NCI-H524 treated with DMSO at 0.1 percent for 48 hours (cell line): ENCODE results near the gene PLEKHA6.
"Not testable (repeated sequence)": the region's sequence is repeated elsewhere in the genome, so short reads cannot be mapped to it uniquely, and the experiment has no call there.

Experiments
- DNase-seq: peaks from one replicate; lab custom pipeline; 2025; lab: John Stamatoyannopoulos, UW

The PLEKHA6 gene

DNA sequence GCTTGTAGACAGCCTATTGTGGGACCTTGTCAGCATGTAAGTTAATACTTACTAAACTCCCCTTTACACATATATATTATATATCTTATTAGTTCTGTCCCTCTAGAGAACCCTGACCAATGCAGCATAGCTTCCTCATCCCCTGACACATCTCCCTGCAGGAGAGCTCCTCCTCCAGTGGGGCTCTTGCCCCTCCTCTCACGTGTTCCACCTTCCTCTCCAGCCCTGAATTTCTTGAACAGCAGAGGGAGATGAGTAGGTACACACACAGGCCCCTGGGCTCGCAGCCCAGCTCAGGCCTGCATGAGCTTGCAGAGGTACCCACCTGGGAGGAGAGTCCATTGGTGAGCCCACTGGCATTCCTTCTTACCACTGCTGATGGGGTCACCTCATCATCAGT, 118.7 kb downstream of the PLEKHA6 start:
- no peak for DNase-seq

DNA sequence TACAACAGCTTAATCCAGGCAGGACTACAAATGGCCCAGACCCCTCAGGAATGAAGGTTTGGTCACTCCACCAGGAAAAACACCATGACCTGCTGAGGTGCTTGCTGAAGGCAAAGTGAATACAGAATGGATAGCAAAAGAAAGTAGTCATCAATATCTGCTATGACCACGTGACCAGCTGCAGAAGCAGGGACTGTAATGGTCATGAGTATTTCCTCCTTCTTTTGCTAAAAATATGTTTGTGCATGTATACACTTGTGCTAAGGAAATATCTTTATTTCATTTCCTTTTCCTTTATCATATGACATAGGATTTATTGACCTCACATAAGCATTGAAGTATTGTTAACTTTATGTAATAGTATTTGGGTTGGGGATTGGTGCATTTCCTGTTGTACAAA, 119.5 kb downstream of the PLEKHA6 start:
- no peak for DNase-seq

DNA sequence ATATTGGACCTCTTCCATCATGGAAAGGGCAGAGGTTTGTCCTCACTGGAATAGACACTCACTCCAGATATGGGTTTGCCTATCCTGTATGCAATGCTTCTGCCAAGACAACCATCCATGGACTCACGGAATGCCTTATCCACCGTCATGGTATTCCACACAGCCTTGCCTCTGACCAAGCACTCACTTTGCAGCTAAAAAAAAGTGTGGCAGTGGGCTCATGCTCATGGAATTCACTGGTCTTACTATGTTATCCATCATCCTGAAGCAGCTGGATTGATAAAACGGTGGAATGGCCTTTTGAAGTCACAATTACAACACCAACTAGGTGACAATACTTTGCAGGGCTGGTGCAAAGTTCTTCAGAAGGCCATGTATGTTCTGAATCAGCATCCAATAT, 120.3 kb downstream of the PLEKHA6 start:
- DNase-seq = not testable (repeated sequence)

DNA sequence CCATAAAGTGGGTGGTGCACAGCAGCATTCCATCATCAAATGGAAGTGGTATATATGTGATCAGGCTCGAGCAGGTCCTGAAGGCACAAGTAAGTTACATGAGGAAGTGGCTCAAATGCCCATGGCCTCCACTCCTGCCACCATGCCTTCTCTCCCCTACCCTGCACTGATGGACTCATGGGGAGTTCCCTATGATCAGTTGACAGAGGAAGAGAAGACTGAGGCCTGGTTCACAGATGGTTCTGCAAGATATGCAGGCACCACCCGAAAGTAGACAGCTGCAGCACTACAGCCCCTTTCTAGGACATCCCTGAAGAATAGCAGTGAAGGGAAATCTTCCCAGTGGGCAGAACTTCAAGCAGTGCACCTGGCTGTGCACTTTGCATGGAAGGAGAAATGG, 121.2 kb downstream of the PLEKHA6 start:
- DNase-seq = not testable (repeated sequence)

DNA sequence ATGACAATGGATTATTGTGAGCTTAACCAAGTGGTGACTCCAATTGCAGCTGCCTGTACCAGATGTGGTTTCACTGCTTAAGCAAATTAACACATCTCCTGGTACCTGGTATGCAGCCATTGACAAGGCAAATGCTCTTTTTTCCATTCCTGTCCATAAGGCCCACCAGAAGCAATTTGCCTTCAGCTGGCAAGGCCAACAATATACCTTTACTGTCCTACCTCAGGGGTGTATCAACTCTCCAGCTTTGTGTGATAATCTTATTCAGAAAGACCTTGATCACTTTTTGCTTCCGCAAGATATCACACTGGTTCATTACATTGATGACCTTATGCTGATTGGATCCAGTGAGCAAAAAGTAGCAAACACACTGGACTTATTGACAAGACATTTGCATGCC, 122.2 kb downstream of the PLEKHA6 start:
- not testable (repeated sequence) for DNase-seq

DNA sequence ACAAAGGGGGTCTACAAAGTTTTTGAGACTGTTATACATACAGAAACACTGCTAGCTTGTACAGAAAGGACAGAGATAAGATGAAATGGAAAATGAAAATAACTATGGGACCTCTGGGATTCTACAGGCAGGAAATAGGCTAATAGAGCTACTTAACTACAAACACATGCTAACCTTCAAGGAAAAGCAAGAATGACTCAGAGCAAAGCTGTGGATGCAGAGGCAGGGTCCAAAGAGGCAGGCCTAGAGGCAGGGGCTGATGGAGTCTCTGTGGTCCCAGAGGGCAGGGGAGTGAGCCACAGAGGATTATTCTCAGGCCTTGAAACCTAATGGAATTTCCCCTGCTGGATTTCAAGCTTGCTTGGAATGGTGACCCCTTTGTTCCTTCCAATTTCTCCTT, 127.2 kb downstream of the PLEKHA6 start:
- DNase-seq = no peak

DNA sequence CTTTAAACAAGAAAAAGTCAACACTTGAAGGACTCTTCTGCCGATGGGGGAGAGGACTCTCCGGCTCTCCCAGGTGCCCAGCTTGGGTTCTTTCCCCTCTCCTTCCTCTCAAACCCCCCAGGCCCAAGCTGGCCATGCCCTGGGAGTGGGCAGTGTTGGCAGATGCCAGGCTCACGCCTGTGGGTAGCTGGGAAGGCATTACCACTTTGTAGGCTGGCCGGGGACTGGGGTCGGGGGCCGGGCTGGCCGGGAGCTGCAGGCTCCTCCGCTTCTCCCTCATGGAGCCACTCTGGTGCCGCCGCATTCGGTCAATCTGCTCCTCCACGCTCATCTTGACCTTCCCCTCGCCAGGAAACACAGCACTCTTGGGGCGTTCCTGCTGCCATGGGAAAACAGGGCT, 129.5 kb downstream of the PLEKHA6 start:
- no peak for DNase-seq

DNA sequence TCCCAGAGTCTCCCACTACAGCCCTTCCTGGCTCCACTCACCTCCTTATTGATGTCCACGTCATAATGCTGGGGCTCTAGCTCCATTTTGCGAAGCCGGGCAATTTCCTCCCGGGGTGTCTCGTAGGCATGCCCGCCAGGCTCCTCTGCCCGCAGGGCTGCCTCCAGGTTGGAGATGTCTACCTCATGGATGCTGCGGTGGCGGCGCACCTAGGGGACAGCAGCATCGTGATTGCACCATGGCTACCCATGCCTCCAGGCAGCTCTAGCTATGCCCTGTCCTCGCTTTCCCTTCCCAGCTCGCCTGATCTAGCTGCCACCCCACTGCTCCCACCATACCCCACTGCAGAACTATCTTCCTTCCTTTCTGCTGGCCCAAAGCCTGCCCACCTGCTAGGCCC, 130.8 kb downstream of the PLEKHA6 start:
- DNase-seq = no peak

DNA sequence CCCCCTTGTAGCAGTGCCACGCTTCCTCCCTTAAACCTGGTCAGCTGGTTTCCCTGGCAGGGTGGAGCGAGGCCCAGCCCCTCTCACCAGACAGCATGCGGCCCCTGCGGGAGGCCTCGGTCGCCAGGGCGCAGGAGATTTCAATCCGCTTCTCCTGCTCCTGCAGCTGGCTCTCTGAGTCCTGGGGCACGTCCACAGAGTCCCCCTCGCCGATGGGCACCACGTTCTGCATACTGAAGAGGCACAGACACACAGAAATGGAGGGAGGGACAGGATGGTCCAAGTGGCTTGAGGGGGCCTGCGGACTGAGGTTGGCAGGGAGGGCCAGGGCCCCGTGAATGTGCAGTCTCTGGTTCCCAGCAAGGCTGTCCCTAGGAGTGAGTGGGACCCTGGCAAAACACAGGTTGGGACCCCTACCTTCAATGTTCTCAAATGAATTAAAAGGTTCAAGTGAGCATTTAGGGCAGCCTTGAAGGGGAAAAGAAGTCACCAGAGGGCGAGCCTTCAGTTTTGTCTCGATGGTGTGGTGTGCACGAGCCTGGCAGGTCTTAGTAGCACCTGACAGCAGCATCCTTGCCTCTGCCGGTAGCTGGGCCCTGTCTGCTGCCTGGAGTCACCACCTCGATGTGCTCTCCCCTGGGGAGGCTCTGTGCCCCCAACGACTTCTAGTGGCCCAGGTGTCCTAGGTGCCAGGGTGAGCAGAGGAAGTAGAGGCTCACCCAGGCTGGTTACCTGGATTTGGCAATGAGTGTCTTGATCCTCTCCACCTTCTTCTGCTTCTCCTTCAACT, 131.5 kb downstream of the PLEKHA6 start:
- no peak for DNase-seq

DNA sequence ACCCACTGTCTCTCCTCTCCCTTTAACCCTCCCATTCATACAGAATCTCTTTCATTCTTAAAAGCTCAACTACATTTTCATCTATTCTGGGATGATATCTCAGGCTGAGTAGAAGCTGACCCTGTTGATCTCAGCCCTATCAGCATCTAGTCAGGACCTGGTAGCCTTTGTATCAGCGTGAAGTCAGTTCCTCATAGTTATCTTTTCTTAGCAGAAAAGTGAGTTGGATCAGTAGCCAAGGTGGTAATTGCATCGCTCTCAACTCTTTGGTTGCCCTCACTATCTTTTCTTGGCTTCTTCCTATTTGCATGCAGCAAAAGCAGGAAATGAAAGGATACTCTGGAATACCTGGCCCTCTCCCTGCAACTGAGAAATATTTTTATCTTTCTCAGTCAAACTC, 132.4 kb downstream of the PLEKHA6 start:
- no peak for DNase-seq

DNA sequence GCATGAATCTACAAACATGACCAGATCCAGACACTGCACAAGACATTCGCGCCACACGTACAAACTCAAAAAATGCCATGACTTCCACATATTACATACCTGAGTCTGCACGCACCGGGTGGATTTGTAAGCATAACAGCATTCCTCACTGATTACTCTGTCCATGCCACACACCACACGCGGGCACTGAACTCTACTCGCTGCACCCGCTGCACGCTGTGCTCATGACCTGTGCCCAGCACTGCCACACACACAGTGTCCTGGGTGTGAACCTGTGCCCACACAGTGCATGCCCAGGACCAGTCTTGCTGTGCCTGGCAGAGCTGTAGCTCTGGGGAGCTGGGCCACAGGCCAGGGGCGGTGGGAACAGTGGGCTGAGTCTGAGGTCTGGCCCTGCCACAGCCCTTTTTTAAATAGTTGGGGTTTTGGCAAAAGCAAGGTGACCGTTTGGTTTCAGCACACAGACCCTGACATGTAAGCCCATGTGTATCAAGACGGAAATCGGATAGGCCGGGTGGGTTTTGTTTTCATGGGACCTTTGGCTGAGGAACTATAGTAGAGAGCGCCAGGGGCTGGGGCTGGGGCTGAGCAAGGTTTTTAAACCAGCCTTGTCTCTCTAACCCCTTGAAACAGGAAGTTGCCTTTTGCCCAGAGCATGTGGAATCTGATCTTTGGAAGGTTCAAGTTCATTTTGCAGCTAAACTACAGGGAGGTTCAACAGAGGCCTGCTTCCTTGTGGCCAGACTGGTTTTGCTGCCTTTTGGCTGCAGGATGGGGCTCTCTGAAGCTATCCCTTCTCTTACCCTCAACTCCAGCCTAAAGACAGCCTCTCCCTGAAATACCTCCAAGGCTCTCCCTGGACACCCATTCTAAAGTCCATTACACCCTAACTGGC, 133.6 kb downstream of the PLEKHA6 start:
- DNase-seq = no peak

DNA sequence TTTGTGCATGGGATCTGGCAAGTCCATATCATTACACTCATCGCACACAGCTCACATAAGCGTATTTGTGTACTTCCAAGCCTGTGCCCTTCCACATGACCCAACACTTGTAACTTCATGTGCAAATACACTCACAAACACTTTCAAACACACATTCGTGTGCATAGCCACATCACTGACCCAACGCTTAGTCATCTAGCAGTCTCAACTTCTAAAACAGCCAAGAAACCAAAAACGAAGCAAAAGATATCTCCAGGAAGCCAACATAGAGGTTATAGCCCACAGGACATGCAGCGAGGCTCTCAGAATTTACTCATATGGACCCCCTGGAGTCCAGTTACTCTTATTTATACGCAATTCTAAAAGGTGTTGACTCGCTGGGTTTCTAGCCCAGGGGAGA, 135.1 kb downstream of the PLEKHA6 start:
- DNase-seq = no peak

DNA sequence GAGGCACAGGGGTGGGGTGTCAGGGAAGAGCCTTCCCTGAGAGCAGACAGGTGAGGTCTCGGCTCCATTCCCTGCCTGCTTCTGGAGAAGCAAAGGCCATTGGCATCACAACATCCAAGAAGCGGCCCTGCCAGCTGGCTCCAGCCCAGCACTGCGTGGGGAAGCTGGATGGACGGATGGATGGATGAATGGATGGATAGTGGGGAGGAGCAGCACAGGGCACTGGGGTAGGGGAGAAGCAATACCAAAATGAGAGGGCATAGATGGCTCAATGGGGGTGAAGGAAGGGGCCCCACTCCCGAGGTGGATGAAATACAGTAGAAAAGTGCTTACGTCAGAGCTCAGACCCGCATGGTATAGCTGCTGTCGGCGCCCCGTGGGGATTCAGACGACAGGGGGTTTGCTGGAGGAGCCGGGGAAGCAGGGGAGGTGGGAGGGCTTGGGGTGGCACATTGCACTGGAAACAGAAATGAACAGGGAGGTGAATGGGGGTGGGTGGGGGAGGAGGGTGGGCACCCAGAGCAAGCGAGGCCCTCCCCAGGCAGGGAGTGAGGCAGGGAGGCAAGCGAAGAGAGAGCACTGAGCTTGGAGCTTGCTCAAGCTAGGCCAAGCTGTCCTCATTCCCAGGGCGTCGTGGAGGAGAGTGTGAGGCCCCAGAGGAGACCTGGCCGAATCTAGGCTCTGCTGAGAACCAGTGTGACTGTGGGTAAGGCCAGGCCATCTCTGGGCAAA, 136.4 kb downstream of the PLEKHA6 start:
- no peak for DNase-seq

DNA sequence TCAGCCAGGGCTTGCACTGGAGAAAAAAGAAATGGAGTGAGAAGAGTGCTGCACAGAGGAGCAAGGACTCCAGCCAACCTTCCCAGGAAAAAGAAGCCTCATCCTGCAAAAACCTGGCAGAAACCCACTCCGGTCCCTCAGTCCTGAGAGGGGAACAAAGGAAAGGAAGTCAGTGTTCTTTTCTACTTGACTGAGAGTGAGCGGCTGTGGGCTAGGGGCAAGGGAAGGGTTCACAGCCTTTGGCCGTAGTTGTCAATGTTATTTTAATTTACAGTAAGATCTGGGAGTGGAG, 137.0 kb downstream of the PLEKHA6 start:
- DNase-seq = no peak

DNA sequence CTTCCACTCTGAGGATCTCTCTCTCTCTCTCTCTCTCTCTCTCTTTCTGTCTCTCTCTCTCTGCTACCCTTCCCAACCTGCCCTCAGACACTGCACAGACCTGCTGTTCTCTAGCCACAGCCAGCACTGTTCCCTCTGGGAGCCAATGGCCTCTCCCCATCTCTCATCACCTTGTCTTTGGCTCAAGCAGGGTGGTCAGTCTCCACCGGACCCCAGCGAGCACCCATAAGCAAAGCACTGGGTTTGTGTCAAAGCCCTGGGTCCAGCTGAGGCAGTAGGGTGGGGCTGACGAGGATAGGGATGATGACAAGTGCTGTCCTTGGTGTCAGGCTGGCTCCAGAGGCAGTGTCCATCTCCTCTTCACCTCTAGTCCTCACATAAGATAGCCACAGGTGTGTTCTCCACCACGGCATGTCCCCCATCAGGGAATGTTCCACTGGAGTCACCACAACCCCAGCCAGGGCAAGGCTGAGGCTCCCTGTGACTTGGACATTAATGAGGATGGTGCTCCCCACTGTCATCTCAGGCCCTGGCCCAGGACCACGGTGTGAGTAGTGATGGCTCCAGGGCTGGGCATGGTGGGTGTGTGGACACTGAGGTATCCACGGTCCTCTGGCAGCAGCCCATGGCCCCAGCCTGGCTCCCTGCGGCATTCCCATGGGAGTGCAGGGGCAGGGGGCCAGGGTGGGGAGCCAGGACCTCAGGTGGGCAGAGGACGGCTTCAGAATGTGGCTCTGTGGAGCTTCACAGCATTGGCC, 137.5 kb downstream of the PLEKHA6 start:
- no peak for DNase-seq

DNA sequence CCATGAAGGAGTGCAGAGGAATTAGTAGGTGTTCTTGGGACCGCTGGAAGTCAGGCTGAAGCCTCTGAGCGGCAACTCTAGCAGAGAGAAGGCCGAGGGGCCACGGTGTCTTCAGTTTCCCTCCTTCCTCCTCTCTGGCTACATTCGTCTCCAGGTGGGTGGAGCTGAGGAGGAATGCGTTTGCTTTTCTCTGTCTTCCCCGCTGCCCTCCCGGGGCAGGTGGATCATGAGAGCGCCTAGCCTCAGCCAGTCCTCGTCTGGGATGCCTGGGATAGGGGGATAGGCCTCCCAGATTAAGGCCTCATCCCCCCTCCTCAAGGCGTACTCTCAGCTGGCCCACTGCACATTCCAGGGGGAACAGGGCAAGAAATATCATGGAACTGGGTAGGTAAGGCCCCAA, 138.5 kb downstream of the PLEKHA6 start:
- no peak for DNase-seq

DNA sequence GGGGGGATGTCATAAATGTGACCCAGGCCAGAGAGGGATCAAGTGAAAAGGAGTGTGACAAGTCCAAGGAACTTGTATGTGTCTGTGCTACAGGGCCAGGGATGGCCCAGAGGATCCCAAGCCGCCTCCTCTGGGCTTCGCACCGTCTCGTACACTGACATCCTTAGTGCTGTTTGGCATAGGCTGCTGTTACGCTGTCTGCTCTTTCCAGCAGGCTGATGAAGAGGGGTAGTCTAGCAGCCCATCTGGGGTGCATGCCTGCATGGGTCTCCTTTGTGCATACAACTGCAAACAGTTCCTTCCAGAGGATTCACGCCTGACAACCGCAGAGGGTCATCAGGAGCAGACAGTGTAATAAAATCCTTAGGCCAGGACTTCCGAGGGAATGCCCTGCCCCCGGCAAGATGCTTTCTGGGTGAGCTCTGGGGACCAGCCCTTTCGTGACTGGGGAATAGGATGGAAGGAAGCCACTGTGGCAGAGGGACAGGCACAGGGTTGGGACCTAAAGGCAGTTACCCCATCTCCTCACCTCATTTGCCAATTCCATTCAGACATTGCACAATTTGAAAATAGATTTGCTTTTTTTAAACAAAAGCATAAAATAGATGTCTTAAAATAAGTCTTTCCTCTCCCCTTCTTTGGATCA, 139.6 kb downstream of the PLEKHA6 start:
- DNase-seq = no peak

DNA sequence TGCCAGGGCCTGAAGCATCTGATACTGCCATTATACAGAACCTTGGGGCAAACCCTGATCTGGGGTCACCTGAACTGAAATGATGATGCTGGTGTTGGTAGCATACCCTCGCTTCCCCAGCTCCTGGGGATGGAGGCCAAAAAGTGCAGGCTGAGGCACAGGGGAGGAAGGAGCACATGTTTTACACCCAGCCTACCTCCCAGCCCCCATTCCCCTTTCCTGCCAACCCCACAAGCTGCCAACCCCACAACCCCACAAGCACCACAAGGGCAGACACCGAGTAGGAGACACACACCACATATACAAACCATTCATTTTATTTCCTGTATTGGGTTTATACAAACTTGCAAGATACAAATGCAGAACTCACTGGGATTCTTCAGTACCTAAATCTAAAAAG, 141.2 kb downstream of the PLEKHA6 start:
- no peak for DNase-seq

DNA sequence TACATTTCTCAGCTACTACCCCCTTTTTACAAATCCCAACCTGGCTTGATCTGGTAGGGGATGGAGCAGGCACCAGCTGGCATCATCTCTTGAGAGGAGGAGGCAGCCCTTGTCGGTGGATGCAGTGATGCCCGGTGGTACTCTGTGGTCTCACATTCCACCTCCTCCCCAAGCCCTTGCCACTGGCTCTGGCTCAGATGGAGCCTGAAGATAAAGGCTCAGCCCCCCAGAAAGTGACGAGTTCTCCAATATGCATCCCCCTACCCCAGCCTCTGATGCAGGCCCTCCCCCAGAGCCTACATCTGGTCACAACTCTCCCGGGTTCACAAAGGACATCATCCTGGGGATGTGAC, 142.1 kb downstream of the PLEKHA6 start:
- DNase-seq = peak; percentile 9

DNA sequence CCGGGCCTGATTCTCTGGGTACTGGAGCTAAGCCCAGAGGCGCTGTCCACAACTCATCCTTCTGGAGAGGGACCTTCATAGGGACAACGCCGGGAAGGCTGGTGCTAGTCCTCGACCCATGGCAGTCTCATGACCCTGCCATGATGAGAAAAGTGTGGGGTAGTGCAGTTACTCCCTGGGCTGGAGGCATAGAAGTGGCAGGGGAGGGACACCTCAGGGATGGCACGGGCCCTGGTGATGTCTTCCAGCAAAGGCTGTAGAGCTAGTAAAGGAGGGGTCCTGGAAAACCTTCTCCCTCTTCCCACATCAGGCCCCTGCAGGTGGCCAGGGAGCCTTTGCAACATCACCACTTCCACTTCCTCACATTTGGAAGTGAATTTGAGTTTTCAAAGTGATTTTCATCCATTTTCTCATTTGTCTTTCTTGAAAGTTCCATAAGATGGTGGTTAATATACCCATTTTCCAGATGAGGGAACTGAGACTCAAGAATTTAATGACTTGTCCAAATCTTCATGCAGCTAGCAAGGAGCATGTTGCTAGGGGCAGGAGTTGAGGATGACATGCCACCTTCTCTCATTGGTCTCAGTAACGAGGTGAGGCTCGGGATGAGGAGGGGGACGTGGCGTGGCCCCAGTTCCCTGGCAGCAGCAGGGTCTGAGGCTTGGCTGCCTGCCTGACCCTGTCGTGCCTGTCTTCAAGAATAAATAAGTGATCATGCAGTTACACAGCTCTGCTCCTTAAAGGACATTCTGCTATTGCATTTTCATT, 142.7 kb downstream of the PLEKHA6 start:
- DNase-seq = no peak

DNA sequence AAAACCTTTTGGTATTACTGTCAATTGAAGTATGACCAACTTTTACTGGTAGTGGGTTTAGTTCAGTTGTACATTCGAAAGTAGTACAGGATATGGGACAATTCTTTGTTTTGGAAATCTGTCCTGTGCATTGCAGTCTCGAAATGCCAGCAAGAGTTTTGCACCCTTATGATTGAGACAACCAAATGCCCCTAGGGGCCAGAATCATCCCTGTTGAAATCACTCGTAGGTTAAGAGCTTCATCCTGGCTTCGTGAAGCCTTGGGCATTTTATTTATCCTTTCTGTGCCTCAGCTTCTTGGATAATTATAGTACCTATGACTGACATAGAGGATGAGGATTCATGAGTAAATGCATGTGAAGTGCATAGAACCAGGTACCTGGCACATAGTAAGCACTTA, 143.5 kb downstream of the PLEKHA6 start:
- no peak for DNase-seq
